Measurements from ENCODE around the gene GAB3.
"Not testable (repeated sequence)": the region's sequence is repeated elsewhere in the genome, so short reads cannot be mapped to it uniquely, and the experiment has no call there.

GAB3 gene

DNA sequence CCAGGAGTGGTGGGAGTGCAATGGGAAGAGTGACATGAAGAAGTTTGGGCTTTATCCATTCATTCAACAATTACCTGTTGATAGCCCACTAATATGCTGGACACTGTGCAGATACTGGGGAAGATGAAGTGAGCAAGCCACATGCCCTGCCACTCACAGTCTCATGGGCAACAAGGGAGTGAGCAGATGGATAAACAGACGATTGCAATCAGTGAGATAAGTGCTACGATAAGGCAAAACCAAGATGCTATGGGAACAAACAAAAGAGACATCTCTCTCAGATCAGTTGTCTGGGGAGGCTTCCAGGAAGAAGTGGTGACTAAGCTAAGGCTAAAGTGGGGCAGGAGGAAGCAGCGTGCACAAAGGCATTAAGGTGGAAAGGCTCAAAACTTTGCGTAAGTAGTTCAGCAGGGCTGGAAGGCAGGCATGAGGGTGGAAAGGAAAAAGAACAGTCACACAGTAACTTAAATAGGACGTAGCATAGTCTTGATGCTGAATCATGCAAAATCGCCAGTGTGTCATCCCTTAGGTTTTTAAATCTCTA lies 31.7 kb downstream of the GAB3 start:
- peak; percentile 47 for DNase-seq (ENCODE audit: low read depth)

DNA sequence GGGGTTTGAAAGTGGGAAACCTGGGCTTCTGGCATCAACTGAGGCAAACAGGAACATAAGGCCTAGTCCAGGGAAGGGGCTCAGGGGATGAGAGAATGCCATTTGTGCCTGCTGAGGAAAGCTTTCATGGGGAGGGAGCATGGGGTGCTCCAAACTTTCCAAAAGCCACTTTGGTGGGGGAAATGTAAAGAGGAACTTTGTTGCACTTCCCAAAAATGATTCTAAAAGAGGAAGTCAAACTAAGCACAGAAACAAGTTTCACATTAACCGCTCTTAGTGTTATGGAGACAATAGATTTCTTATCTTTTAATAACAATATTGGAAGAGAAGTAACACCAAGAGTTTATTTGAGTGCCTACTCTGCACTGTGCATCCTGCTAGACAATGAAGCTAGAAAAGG lies 32.3 kb downstream of the GAB3 start:
- DNase-seq (ENCODE audit: low read depth) = no peak

DNA sequence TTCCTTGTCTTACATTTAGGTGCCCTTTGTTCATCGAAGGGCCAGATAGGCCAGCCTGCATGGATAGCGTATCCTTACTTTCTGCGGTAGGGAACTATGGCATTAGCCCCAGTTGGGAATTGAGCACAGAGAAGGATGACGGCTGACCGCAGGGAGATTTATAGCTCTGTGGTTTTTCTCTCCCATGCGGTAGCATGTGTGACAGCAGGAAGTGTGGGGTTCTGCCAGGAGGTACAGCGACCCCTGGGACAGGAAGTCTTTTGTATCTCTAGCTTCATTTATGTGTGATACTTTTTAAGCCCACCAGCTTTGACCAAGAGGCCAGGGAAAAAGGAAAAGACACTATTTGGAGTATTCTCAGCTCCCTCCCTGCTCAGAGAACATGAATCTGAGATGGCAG lies 33.1 kb downstream of the GAB3 start:
- DNase-seq (ENCODE audit: low read depth) = no peak

DNA sequence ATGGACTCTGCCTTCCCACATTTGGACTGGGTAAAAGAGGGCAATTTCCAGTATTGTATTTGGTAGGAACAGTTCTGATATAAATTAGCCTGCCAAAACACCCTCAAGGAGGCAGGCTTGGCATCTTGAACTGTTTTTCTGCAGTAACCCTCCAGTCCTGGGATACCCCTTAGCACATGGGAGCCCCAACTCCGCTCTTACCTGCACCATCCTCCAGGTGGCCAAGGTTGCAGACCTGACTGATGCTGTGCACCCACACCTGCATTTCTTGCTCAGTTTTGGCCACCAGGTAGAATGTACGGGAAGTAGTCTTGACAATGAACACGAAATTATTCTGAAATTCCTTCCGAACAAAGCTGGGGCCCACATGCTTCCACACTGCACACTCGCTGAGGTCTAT lies 35.1 kb downstream of the GAB3 start:
- DNase-seq (ENCODE audit: low read depth) = no peak

DNA sequence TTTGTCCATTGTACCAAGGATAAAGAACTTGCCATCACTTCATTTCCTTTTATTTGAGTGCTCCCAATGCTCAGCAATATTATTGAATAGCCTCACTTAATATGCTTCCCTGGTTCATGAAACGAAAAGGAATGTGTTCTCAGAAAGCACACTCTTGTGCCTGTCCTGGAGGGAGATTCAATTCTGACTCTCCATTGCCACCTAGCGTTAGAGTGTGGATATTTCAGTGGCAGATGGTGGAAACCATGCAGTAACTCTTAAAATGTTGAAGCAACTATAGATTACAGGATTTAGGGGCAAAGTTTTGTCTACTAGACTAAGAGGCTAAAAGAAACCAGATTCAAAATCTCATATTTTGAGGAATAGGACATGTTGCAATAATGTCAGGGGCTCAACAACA lies 36.0 kb downstream of the GAB3 start:
- DNase-seq (ENCODE audit: low read depth) = peak; percentile 26

DNA sequence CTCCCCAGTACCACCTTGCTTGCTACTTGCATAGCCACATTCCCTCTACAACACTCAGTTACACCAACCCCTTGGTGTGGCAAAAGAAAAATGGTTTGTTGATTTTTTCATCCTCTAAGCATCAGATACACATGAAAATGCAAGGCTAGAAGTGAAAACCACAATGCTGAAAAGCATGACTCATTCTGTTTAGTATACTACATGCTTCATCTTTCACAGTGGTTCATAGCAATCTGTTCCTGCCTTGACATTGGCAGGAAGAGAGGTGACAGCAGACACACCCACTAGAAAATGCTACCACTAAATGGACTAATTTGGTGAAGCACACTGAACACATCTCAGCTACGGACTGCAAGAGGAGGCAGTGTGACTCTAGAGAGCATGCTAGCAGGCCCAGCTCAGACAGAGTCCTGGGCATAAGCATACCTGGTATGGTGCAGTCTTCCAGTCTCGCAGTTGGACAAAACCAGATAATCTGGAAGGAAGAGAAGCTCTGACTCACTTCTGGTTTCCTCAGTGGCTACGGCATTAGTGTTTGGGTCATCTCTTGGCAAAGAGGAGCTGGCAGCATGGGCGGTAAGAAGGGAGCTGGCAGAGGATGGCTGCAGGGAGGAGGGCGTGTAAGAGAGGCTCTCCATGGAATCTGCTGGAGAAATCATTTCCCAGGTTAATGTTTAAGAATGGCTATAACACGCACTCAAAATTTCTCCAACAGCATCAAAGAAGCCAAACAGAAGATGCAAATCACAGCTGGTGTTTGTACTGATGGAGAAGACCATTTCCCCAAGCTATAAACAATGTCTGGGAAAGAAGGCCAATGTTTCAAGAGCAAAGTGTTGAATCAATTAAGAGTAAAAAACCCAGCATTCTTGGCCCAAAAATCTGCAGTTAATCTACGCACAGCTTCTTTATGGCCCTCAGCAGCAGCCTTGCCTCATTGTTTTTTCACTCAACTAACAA lies 37.8 kb downstream of the GAB3 start:
- no peak for DNase-seq (ENCODE audit: low read depth)

DNA sequence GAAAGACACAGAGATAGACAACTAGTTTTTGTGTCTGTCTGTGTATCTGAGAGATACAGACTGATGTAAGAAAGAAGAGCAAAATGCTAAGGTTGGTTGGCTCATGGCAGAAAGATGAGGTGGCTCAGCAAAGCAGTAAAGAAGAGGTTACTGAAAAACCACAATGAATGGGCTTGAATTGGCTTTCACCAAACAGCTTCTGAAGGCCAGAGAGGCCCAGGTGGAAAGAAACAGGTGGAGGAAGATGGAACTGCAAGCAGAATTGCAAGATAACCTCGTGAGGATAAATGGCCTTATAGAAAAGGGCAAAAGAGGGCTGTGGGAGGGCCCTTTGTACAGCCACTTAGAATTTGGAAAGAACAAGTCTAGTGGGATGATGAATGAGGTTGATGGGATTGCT lies 39.6 kb downstream of the GAB3 start:
- DNase-seq (ENCODE audit: low read depth) = no peak

DNA sequence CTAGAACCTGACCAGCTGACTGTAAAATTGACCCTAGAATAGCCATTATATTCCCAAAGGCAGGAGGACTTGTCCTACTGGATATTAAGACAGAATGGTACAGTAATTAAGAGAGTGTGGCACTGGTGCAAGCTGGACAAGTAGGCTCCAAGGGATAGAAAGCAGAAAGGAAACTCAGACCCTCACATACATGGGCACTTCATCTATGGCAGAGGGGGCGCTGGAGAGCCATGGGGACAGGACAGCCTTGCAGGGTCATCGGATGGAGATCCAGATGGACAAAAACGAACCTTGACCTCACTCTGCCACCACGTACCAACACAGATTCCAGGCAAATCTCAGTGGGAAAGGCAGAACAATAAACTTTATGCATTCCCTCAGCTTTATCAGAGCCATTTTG lies 40.6 kb downstream of the GAB3 start:
- DNase-seq (ENCODE audit: low read depth) = no peak

DNA sequence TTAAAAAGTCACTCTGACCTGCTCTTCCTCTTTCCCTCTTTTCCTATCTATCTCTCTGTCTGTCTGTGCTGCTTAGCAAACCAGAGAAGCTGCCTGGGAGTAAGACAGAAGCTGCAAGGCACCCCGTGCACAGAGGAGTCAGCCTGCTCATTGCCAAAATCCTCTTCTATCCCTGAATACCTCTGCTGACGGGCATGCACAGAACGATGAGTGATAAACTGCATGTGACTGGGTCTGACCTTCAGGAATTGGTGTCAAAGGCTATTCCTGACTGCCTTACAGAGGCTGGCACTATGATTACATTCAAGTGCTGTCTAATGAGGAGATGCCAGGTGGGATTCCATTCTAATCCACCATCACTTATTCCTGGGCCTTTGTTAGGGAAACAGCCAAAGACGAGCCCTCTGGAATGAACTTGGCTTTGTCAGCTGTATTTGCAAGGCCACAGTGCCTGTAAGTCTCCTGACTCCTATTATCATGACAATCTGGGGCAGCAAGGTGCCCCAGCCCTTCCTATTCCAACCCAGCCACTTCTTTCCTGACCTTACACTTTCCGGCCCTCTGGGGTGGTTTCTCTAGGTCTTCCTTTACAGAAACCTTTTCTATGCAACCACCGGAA lies 52.1 kb downstream of the GAB3 start:
- no peak for DNase-seq (ENCODE audit: low read depth)

DNA sequence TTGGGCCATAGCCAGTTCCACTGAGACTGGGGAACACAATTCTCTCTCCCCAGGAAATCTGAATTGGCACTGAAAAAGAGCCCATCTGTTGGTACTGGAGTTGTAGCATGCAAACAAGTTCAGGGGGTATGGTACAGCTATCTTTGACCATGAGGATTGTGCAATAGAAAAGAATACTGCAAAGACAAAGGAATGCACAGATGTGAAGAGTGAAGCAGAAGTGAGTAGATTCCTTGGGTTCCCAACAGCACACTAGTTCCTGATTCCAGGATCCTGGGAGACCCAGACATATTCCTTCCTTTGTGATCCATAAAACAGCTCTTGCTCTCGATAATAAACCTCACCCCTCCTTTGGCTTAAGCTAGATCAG lies 54.2 kb downstream of the GAB3 start:
- no peak for DNase-seq (ENCODE audit: low read depth)

DNA sequence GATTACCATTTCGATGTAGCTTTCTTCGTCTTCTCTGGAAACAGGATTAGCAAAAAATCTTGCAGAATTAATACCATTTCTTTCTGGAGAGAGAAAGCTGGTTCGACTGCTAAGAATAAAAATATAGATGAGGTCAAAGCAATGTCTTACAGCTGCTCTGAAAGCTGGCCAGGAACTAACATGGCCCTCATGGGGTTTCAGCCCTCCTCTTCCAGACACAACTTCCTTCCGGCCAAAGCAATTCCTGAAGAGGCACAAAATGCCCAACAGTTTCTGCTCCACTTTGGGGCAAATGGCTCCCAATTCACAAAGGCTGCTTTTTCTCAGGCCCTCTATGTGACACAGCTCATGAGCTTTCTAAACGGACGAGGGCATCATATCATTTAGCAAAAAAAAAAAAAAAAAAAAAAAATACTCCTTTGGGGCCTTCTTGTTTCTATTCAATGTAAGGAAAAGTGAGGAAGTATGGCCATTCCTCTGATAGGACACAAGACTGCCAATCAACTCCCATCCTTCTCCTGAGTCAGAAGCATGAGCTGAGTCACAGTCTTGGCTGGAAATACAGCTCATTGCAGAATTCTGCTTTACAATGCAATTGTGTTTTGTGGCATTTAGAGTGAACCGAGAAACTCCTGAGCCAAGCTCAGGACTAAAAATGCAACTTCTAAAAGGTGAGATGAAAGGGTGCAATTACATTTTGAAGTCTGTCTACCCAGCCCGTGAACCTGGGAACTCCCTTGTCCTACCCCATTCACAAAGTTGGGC lies 54.8 kb downstream of the GAB3 start:
- no peak for DNase-seq (ENCODE audit: low read depth)

DNA sequence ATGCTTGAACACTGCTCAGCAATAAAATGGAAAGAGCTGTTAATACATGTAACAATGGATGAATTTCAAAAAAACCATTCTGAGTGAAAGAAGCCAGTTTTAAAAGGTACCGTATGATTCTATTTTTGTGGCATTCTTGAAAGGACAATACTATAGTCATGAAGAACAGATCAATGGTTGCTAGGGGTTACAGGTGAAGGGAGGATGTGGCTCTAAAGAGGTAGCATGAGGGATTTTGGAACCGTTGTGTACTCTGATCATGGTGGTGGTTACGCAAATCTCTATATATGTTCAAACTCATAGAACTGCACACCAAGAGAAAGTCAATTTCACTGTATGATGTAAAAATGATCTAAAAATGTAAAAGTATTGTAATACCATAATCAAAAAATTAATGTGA lies 57.5 kb downstream of the GAB3 start:
- no peak for DNase-seq (ENCODE audit: low read depth)

DNA sequence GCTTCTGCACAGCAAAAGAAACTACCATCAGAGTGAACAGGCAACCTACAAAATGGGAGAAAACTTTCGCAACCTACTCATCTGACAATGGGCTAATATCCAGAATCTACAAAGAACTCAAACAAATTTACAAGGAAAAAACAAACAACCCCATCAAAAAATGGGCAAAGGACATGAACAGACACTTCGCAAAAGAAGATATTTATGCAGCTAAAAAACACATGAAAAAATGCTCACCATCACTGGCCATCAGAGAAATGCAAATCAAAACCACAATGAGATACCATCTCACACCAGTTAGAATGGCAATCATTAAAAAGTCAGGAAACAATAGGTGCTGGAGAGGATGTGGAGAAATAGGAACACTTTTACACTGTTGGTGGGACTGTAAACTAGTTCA lies 60.4 kb downstream of the GAB3 start:
- DNase-seq (ENCODE audit: low read depth) = not testable (repeated sequence)

DNA sequence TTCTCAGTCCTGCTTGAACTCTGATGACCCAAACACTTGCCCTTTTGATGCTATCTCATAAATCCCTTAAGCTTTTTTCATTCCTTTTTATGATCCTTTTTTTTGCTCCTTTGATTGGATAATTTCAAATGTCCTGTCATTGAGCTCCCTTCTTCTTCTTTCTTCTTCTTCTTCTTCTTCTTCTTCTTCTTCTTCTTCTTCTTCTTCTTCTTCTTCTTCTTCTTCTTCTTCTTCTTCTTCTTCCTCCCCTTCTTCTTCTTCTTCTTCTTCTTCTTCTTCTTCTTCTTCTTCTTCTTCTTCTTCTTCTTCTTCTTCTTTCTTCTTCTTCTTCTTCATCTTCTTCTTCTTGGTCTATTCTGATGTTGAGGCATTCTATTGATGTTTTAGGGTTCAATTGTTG lies 78.8 kb downstream of the GAB3 start:
- DNase-seq (ENCODE audit: low read depth) = not testable (repeated sequence)

DNA sequence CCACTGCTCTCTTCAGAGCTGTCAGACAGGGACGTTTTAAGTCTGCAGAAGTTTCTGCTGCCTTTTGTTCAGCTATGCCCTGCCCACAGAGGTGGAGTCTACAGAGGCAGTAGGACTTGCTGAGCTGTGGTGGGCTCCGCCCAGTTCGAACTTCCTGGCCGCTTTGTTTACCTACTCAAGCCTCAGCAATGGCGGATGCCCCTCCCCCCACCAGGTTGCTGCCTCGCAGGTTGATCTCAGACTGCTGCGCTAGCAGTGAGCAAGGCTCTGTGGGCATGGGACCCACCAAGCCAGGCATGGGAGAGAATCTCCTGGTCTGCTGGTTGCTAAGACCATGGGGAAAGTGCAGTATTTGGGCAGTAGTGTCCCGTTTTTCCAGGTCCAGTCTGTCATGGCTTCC lies 80.0 kb downstream of the GAB3 start:
- DNase-seq (ENCODE audit: low read depth) = not testable (repeated sequence)

DNA sequence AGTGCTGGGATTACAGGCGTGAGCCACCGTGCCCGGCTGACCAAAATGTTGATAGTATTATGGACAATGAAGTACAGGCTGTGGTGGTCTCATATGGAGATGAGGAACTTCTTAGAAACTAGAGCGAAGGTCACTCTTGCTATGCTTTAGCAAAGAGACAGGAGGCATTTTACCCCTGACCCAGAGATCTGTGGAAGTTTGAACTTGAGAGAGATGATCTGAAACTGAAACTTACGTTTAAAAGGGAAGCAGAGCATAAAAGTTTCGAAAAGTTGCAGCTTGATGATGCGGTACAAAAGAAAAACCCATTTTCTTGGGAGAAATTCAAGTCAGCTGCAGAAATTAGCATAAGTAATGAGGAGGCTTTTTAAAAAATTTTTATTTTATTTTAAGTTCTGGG lies 89.0 kb downstream of the GAB3 start:
- DNase-seq (ENCODE audit: low read depth) = no peak

DNA sequence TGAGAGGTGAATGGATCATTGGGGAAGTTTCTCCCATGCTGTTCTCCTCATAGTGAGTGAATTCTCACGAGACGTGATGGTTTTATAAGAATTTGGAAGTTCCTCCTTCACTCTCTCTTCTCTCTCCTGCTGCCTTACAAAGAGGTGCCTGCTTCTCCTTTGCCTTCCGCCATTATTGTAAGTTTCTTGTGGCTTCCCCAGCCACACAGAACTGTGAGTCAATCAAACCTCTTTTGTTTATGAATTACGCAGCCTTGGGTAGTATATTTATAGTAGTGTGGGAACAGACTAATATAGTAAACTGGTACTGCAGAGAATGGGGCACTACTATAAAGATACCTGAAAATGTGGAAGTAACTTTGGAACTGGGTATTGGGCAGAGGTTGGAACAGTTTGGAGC lies 89.7 kb downstream of the GAB3 start:
- no peak for DNase-seq (ENCODE audit: low read depth)

DNA sequence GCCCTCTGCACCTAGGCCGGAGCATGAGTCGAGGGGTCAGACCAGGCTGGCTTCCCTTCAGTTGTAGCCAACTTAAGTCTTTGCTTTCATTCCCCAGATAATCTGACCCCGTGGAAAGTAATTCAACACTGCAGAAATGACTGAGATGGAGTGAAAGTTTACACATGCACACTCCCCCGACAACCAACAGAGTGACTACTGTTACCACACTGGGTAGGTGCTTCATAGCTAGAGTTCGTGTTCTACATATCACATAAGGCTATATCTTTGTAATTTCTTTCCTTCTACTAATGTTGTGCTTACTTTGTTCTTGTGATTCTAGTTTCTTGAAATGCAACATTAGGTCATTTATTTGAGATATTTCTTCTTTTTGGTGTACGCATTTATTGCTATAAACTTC lies 90.3 kb downstream of the GAB3 start:
- no peak for DNase-seq (ENCODE audit: low read depth)

DNA sequence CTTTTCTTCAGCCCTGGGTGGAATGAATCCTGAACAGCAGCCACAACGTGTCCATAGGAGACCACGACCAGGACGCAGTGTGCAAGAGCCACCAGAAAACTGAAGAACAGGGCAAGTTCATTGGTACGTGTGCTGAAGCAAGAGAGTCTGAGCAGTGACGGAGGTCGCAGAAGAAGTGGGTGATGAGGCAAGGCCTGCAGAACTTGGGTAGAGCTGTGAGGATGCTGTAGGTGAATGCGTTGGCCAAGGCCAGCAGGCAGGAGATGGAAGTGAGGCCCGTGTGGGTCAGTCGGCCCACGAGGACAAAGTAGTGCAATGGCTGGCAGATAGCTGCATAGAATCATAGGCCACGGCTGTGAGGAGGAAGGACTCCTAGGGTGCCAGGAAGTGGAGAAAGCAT lies 91.9 kb downstream of the GAB3 start:
- DNase-seq (ENCODE audit: low read depth) = no peak

DNA sequence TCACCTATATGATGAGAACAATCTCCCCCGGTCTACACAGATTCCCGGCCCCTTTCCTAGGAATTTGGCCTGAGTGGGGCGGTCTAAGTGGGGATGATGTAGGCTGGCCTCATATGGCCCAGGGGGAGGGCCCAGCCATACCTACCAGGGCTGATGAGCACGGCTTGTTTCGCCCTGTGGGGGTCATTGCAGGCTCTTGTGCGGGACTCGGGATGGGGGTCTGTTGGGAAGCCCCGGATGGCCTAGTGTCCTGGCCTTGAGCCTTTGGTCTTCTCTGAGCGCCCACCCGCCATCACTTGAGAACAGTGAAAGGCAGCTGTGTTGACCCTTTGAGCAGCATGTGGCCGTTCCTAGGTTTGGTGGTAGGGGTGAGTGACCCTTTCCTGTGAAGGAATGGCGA lies 92.7 kb downstream of the GAB3 start:
- DNase-seq (ENCODE audit: low read depth) = no peak

DNA sequence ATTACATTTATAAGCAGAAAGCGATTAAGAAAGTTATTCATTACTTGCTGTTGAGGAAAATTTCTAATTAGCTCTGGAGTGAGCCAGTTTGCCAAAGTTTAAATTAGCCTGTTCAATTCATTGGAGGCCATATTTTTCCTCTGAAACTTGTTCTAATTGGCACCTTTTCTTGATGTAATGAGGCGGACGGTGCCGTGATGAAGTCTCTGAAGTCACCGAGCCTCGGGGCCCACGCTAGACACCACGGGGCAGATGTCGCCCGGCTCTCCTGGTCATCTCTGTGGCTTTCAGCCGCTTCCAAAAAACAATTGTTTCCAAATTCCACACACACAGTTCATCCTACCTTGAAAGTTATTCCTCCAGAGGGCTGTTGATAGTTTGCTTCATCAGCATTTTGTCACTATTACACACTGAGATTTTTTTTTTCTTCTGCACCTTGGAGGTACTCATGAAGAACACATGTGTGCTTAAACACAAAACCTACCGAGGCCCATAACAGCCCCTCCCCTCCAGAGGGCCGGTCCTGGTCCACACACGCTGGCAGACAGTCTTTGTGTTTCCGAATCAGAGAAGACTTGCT lies 93.6 kb downstream of the GAB3 start:
- no peak for DNase-seq (ENCODE audit: low read depth)

DNA sequence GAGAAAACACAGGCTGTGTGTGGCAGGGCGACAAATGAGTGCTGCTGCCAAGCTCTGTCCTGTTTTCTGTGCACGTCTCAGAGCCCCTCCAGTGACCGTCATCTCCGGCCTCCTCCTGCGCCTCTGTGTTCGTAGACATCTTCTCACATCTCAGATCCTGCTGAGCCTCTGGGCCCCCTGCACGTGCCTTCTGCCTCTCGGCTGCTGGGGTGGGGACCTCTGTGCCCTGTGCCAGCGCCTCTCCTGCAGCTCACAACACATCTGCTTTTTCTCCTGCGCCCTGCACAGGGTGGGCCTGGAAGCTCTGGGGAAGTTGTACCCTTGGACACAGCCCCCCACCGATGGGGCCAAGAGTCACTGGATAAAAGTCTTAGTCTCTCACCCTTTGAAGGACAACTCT lies 95.1 kb downstream of the GAB3 start:
- no peak for DNase-seq (ENCODE audit: low read depth)
